ENCODE measurements around the gene ELF4. TPM values are rescaled to one million over a fixed set of nuclear protein-coding genes. Genes with fewer than 3 reads are reported as not detected.

The ELF4 gene
- total RNA-seq, 1 donor from 2014 or later = 9.0 TPM

- FAIRE-seq = no peak
These were observed 38.5 kb downstream of the ELF4 start for GRCh38 chrX:130071611-130072344.

DNA sequence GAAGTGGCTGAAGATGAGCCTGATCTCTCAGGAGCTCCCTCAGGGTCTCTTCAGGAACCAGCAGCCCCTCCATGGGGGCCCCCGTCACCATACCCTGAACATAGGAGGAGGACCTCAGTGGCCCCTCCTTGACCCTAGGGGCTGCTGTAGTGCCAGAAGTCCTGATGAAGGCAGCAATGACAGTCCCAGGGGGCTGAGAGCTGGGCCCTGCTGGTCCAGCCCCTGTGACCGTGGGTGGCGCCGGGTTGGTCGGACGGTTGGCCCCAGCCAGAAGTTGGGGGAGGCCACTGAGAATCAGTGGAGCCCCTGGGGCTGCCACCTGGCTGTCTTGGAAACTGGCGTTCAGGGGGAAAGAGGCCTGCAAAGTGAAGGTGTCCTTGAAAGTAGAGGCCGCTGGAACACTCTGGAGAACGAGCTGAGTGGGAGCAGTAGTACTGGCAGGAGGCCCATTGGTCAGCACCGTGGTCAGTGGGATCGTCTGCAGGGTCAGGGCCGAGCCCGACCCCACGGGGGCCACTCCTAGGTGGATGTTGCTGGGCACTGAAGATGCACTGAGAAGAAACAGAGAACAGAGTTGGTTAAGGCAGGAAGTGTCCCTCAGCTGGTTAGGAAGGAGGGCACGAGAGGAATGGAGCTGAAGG is 43.2 kb downstream of the ELF4 start:
- no peak overlapping the region for H3K4me3 ChIP-seq (ENCODE audit: low read depth, low read length)
- FAIRE-seq (no peak), DNase-seq (ENCODE audit: low read depth) (no peak)
- TF ChIP-seq CTCF (IDR thresholded peaks at IDR 0.05; ENCODE audit: insufficient read depth, low read length, severe bottlenecking) = no peak
- H3K36me3 ChIP-seq (ENCODE audit: control insufficient read depth, insufficient read depth, low read length) = peaks cover 12% of the 10 kb centered on the region
- no peaks in the 10 kb centered on the region for H3K27me3 ChIP-seq (ENCODE audit: control insufficient read depth, insufficient read depth, low read length)

More at GRCh38 chrX:130071611-130072344, 38.5 kb downstream of the ELF4 start:
- TF ChIP-seq CTCF (IDR thresholded peaks at IDR 0.05; ENCODE audit: insufficient read depth, low read length, severe bottlenecking) = no peak
- Histone ChIP-seq H3K4me3 (ENCODE audit: low read depth, low read length) (no peak overlapping the region), H3K36me3 (ENCODE audit: control insufficient read depth, insufficient read depth, low read length) (peaks cover 14% of the 10 kb centered on the region), H3K27me3 (ENCODE audit: control insufficient read depth, insufficient read depth, low read length) (no peaks in the 10 kb centered on the region)
- no peak for DNase-seq (ENCODE audit: low read depth)

- peak; percentile 77 for TF ChIP-seq CTCF (IDR thresholded peaks at IDR 0.05; ENCODE audit: insufficient read depth, low read length, severe bottlenecking)
- no peak for FAIRE-seq
- Histone ChIP-seq H3K4me3 (ENCODE audit: low read depth, low read length) (peak overlapping the region; percentile 47), H3K36me3 (ENCODE audit: control insufficient read depth, insufficient read depth, low read length) (no peaks in the 10 kb centered on the region), H3K27me3 (ENCODE audit: control insufficient read depth, insufficient read depth, low read length) (no peaks in the 10 kb centered on the region)
- DNase-seq (ENCODE audit: low read depth) = peak; percentile 35
These were observed 49.9 kb downstream of the ELF4 start for GRCh38 chrX:130060122-130061069.

- FAIRE-seq (no peak), DNase-seq (ENCODE audit: low read depth) (no peak)
- H3K4me3 ChIP-seq (ENCODE audit: low read depth, low read length) = no peak overlapping the region
- H3K27me3 ChIP-seq (ENCODE audit: control insufficient read depth, insufficient read depth, low read length) = no peaks in the 10 kb centered on the region
- no peaks in the 10 kb centered on the region for H3K36me3 ChIP-seq (ENCODE audit: control insufficient read depth, insufficient read depth, low read length)
- no peak for TF ChIP-seq CTCF (IDR thresholded peaks at IDR 0.05; ENCODE audit: insufficient read depth, low read length, severe bottlenecking)
These were observed 51.6 kb downstream of the ELF4 start for GRCh38 chrX:130058652-130059051.

GRCh38 chrX:130057209-130057608 is 53.1 kb downstream of the ELF4 start:
- TF ChIP-seq CTCF (IDR thresholded peaks at IDR 0.05; ENCODE audit: insufficient read depth, low read length, severe bottlenecking) = no peak
- no peak for FAIRE-seq
- Histone ChIP-seq H3K4me3 (ENCODE audit: low read depth, low read length) (no peak overlapping the region), H3K36me3 (ENCODE audit: control insufficient read depth, insufficient read depth, low read length) (no peaks in the 10 kb centered on the region), H3K27me3 (ENCODE audit: control insufficient read depth, insufficient read depth, low read length) (no peaks in the 10 kb centered on the region)
- no peak for DNase-seq (ENCODE audit: low read depth)
